ENCODE data around the gene LILRA6. TPM values are rescaled to one million over a fixed set of nuclear protein-coding genes. Genes with fewer than 3 reads are reported as not detected.
"Not testable (repeated sequence)": the region's sequence is repeated elsewhere in the genome, so short reads cannot be mapped to it uniquely, and the experiment has no call there.

Gene LILRA6
- total and polyA plus RNA-seq, 10 of the 15 experiments (the other 5 are each of a cell fraction or from before 2014, with no cell fraction given) = 0.04 to 1.7 (median 0.09) TPM; not detected in 2

DNA sequence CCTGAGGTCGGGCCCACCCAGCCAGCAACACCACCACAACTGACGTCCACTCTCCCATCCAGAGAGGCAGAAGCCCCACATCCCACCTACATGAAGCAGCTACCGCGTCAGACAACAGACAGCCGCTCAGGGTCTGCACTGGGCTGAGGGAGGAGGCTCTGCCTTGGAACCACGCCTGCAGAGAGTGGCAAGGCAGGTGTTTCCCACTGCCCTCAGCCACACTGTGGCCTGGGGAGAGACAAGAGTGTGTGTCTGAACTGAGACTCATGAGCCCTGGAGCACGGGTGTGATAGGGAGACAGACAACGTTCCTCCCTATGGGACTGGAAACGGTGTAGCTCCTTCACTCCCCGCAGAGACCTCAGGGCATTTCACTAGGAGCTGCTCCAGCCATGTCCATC, 43.7 kb upstream of the LILRA6 start:
- in situ Hi-C loops (cut with MboI); BruUV-seq (replicated peaks); H3K4me2 ChIP-seq (ENCODE audit: control insufficient read depth, insufficient read depth); CTCF ChIA-PET; H3K79me2 ChIP-seq (ENCODE audit: control insufficient read depth, insufficient read depth, low read length); H3K9ac ChIP-seq (ENCODE audit: control insufficient read depth, insufficient read depth, low read length); H3K4me1 ChIP-seq (ENCODE audit: control insufficient read depth, insufficient read depth, low read length); H3K36me3 ChIP-seq (ENCODE audit: control insufficient read depth in 2 of 2, insufficient read depth in 2 of 2, low read length in 1 of 2); H2AFZ ChIP-seq (ENCODE audit: control insufficient read depth, low read depth, low read length); SMC1A ChIA-PET (ENCODE audit: uncharacterized antibody, unreplicated experiment); H3K4me3 ChIP-seq; intact Hi-C loops (cut with micrococcal nuclease; ENCODE audit: unreplicated experiment); H4K20me1 ChIP-seq (ENCODE audit: control insufficient read depth, insufficient read depth); DNase-seq (ENCODE audit: low read depth, low spot score); H3K27ac ChIP-seq (ENCODE audit: control insufficient read depth, insufficient read depth); H3K27me3 ChIP-seq (replicated peaks in 1 of 2; ENCODE audit: control insufficient read depth in 2 of 2, insufficient read depth in 2 of 2, low read length in 1 of 2); H3K9me3 ChIP-seq (replicated peaks; ENCODE audit: control insufficient read depth, insufficient read depth, low read length); POLR2A ChIA-PET; RAD21 ChIA-PET (ENCODE audit: unreplicated experiment): not testable (repeated sequence)
- ATAC-seq (peak; percentile 72), FAIRE-seq (peak; percentile 47)
- WGBS (ENCODE audit: insufficient coverage, insufficient replicate concordance, low lambda C conversion rate, missing lambda C conversion rate) = 11% methylated on average over 7 of the region's 10 CpGs

- intact Hi-C loops (cut with micrococcal nuclease; ENCODE audit: unreplicated experiment); H3K27ac ChIP-seq (ENCODE audit: control insufficient read depth, insufficient read depth); H4K20me1 ChIP-seq (ENCODE audit: control insufficient read depth, insufficient read depth); H3K36me3 ChIP-seq (ENCODE audit: control insufficient read depth in 2 of 2, insufficient read depth in 2 of 2, low read length in 1 of 2); H3K9ac ChIP-seq (ENCODE audit: control insufficient read depth, insufficient read depth, low read length); POLR2A ChIA-PET; SMC1A ChIA-PET (ENCODE audit: uncharacterized antibody, unreplicated experiment); RAD21 ChIA-PET (ENCODE audit: unreplicated experiment); H2AFZ ChIP-seq (ENCODE audit: control insufficient read depth, low read depth, low read length); H3K79me2 ChIP-seq (ENCODE audit: control insufficient read depth, insufficient read depth, low read length); H3K9me3 ChIP-seq (replicated peaks; ENCODE audit: control insufficient read depth, insufficient read depth, low read length); H3K4me3 ChIP-seq; H3K4me2 ChIP-seq (ENCODE audit: control insufficient read depth, insufficient read depth); H3K27me3 ChIP-seq (replicated peaks in 1 of 2; ENCODE audit: control insufficient read depth in 2 of 2, insufficient read depth in 2 of 2, low read length in 1 of 2); BruUV-seq (replicated peaks); H3K4me1 ChIP-seq (ENCODE audit: control insufficient read depth, insufficient read depth, low read length); in situ Hi-C loops (cut with MboI); DNase-seq (ENCODE audit: low read depth, low spot score); CTCF ChIA-PET; FAIRE-seq: not testable (repeated sequence)
- ATAC-seq = peak; percentile 80
- 12% methylated on average over 11 of the region's 12 CpGs for WGBS (ENCODE audit: insufficient coverage, insufficient replicate concordance, low lambda C conversion rate, missing lambda C conversion rate)
Observed at GRCh38 chr19:54285427-54286056, 43.0 kb upstream of the LILRA6 start.
